Breast epithelium (tissue), 4 donors: Measurements from ENCODE around the gene ASMTL. TPM values are rescaled to one million over a fixed set of nuclear protein-coding genes. Genes with fewer than 3 reads are reported as not detected.
"Not testable (repeated sequence)": the region's sequence is repeated elsewhere in the genome, so short reads cannot be mapped to it uniquely, and the experiment has no call there.

ENCODE experiments used
- DNase-seq, 2 donors: peaks; one replicate each; pipeline ENCODE4 v3.0.0-alpha.2; 2019; ENCODE audit warnings: low spot score in 2 of 2
- H3K27ac ChIP-seq, 2 donors: fragments of 200-600 bp; sonication (generic) in 1 of 2; one replicate each; pipeline ENCODE4 v1.5.1; 2016 to 2019; ENCODE audit warnings: mild to moderate bottlenecking in 1 of 2
- H3K27me3 ChIP-seq, 2 donors: fragments of 200-600 bp; sonication (generic) in 1 of 2; one replicate each; pipeline versions ENCODE4 v1.5.1 to v1.6.0; 2017 to 2019; ENCODE audit warnings: control low read depth in 1 of 2, mild to moderate bottlenecking in 1 of 2
- H3K36me3 ChIP-seq: fragments of 200-600 bp; one replicate; pipeline ENCODE4 v1.5.1; 2019
- H3K4me1 ChIP-seq, 2 donors: fragments of 200-600 bp; sonication (generic); one replicate each; pipeline ENCODE4 v1.5.1; 2016 to 2019; ENCODE audit warnings: control low read depth in 1 of 2
- H3K4me3 ChIP-seq, 3 donors: fragments of 200-600 bp; sonication (generic); 1 replicate in 2 of 3; 2 replicates in 1 of 3; pipeline ENCODE4 v1.5.1; 2016 to 2019; ENCODE audit warnings: mild to moderate bottlenecking in 3 of 3, moderate library complexity in 2 of 3
- H3K9me3 ChIP-seq, 2 donors: fragments of 200-600 bp; sonication (generic) in 1 of 2; one replicate each; pipeline ENCODE4 v1.5.1; 2016 to 2019; ENCODE audit warnings: control low read depth in 1 of 2
- POLR2A ChIP-seq: fragments of 450-650 bp; IDR thresholded peaks from one replicate; pipeline ENCODE4 v1.6.1; 2016; ENCODE audit warnings: antibody characterized with exemption, mild to moderate bottlenecking, moderate library complexity
- POLR2AphosphoS5 ChIP-seq, 3 donors: sonication (generic); formaldehyde crosslinking; IDR thresholded peaks; one replicate each; pipeline ENCODE4 v1.6.1; 2017; ENCODE audit warnings: antibody characterized with exemption in 3 of 3
- intact Hi-C: fragments of 100-400 bp; cut with DNase I; formaldehyde crosslinking; loops from one replicate; pipeline ENCODE4 v1.15.1; 2023; ENCODE audit warnings: low total_unique reads
- total RNA-seq, 3 donors: library from RNA; depleted of rRNA; stranded (reverse); fragments of >200 nt; gene quantifications; one replicate each; pipeline ENCODE4 v1.1.0, GENCODE V29; 2016
- TF ChIP-seq, protein P1 (sequence below), 3 donors: fragments of 450-650 bp; IDR thresholded peaks; one replicate each; pipeline ENCODE4 v1.5.1; 2016 to 2017; ENCODE audit warnings: antibody characterized with exemption in 3 of 3, mild to moderate bottlenecking in 3 of 3, moderate library complexity in 3 of 3

ASMTL gene
- total RNA-seq, 3 donors from 2014 or later = 22.8 to 29.1 (median 28.2) TPM

DNA sequence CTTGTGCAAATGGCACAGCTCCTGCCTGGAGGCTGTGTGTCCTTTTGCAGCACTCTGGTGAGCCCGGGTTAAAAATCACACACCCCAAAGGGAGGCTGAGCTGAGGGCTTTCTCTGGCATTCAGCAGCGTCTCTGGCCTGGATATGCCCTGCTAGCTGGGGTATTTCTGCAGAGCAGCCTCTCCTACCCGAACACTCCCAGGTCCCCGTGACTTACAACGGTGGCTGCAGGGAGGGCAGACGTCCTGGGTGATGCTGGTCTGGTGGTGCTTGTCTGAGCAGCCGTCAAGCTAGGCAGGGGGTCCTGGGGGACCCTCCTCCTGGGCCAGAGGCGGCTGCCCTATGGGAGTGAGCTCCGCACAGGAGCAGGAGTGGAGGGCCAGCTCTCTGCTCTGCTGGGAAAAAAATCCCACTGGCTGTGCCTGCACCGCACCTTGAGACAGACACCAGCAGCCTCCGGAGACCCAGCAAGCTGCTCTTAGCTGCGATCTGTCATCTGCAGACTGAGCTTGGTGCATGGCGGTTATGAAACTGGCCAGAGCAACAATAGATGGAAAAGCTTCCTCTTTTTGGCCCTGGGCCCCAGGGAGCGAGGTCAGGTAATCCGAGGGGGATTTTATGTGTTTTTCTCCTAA, 41.3 kb upstream of the ASMTL start:
- TF ChIP-seq POLR2AphosphoS5 (IDR thresholded peaks at IDR 0.05) (no peak), POLR2A (no peak)
- Histone ChIP-seq H3K4me3 (no peak overlapping the region), H3K27ac (no peak overlapping the region), H3K27me3 (no peaks in the 10 kb centered on the region), H3K9me3 (peaks cover 8 to 9% of the 10 kb centered on the region in 2 donors), H3K4me1 (no peaks in the 10 kb centered on the region), H3K36me3 (no peaks in the 10 kb centered on the region)
- intact Hi-C loops = no loop called here
- no peak for DNase-seq

DNA sequence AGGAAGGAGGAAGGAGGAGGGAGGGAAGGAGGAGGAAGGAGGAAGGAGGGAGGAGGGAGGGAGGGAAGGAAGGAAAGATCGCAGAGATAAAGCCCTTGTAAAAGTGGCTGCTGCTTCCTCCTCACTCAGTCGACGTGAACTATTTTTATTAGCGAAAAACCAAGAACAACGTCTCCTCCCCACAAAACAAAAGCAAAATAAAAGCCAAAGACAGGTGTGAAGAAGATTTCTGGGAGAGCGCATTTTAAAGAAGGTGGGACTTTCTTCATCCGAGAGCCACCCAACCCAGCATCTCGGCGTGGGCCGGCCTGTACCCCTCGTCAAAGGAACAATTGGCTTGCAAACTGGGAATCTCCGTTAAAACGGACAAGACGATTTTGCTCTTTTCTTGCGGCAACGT, 40.7 kb upstream of the ASMTL start:
- Histone ChIP-seq H3K27ac (no peak overlapping the region), H3K4me1 (no peaks in the 10 kb centered on the region), H3K4me3 (no peak overlapping the region), H3K36me3 (no peaks in the 10 kb centered on the region), H3K27me3 (no peaks in the 10 kb centered on the region), H3K9me3 (peaks cover 8 to 9% of the 10 kb centered on the region in 2 donors)
- TF ChIP-seq POLR2AphosphoS5 (IDR thresholded peaks at IDR 0.05) (no peak), POLR2A (no peak)
- TF ChIP-seq, protein P1, sequence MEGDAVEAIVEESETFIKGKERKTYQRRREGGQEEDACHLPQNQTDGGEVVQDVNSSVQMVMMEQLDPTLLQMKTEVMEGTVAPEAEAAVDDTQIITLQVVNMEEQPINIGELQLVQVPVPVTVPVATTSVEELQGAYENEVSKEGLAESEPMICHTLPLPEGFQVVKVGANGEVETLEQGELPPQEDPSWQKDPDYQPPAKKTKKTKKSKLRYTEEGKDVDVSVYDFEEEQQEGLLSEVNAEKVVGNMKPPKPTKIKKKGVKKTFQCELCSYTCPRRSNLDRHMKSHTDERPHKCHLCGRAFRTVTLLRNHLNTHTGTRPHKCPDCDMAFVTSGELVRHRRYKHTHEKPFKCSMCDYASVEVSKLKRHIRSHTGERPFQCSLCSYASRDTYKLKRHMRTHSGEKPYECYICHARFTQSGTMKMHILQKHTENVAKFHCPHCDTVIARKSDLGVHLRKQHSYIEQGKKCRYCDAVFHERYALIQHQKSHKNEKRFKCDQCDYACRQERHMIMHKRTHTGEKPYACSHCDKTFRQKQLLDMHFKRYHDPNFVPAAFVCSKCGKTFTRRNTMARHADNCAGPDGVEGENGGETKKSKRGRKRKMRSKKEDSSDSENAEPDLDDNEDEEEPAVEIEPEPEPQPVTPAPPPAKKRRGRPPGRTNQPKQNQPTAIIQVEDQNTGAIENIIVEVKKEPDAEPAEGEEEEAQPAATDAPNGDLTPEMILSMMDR (IDR thresholded peaks at IDR 0.05) = no peak
- no peak for DNase-seq
- intact Hi-C loops = no loop called here

DNA sequence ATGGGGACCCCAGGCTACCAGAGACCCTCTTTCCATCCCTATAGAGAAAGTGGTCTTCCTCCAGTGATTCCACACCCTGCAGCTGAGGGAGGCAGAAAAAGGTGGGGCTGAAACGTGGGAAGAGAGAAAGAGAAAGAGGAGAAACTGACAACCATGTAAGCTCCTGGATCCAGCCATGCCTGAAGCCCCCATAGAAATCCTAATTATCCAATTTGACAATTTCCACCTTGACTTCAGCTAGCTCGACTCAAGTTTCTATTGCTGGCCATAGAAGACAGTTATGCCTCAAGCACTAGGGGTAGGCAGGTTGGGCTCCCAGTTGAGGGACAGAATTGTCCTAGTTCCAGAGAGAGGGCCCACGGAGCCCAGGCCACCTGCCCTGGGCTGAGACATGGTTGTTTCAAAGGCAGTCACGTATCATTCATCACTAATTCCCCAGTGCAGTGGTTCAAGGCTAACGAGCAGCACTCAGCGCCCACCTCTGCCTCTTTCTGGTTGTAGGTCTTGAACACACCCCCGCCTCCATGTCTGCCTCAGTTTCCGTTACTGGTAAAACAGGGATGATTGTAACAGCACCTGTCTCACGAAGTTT, 39.8 kb upstream of the ASMTL start:
- TF ChIP-seq POLR2AphosphoS5 (IDR thresholded peaks at IDR 0.05) (no peak), POLR2A (no peak)
- TF ChIP-seq, protein P1 (IDR thresholded peaks at IDR 0.05) = no peak
- intact Hi-C loops = no loop called here
- Histone ChIP-seq H3K27ac (no peak overlapping the region), H3K4me1 (no peaks in the 10 kb centered on the region), H3K4me3 (no peak overlapping the region), H3K9me3 (peaks cover 8 to 9% of the 10 kb centered on the region in 2 donors), H3K27me3 (peaks cover 0 to 1% of the 10 kb centered on the region in 2 donors), H3K36me3 (no peaks in the 10 kb centered on the region)
- no peak for DNase-seq

DNA sequence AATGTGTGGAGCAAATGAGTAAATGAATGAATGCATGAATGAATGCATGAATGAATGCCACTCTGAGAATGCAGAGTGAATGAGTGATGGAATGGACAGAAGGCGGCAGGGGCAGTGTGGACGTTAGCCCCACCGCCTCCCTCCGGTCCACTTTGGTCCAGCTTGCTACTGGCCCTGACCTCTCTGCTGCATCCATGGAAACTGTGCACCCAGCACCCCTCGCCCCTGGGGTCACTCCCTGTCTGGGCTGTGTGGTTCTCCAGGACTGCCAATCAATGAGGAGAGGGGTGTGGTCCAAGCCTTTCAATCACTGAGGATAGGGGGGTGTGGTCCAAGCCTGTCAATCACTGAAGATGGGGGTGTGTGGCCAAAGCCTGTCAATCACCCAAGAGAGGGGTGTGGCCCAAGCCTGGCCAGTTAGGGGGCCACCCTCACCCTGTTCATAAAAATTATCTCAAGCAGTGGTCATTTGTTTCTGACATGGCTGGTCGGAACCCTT, 39.2 kb upstream of the ASMTL start:
- no peak for DNase-seq

DNA sequence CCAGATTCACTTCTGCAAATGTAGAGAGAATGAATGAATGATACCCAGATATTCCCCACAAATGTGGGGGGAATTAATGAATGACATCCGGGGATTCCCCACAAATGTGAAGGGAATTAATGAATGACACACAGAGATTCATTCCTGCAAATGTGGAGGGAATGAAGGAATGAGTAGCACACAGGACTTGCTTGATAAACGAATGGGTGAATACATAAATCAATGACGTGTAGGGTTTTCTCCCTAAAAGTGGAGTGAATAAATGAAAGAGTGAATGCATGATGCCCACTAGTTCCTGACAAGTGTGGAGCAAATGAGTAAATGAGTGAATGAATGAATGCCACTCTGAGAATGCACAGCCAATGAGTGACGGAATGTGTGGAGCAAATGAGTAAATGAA, 38.5 kb upstream of the ASMTL start:
- H3K9me3 ChIP-seq, H3K36me3 ChIP-seq, DNase-seq, intact Hi-C loops, H3K27ac ChIP-seq, H3K4me3 ChIP-seq, H3K4me1 ChIP-seq: not testable (repeated sequence)
- peaks cover 0 to 13% of the 10 kb centered on the region in 2 donors for H3K27me3 ChIP-seq

More for the DNA sequence above, 39.2 kb upstream of the ASMTL start:
- no peaks in the 10 kb centered on the region for H3K4me1 ChIP-seq
- H3K27me3 ChIP-seq = peaks cover 0 to 7% of the 10 kb centered on the region in 2 donors
- no peaks in the 10 kb centered on the region for H3K36me3 ChIP-seq
- H3K9me3 ChIP-seq = peaks cover 8 to 9% of the 10 kb centered on the region in 2 donors
- no peak for TF ChIP-seq POLR2AphosphoS5 (IDR thresholded peaks at IDR 0.05)
- no peak for TF ChIP-seq POLR2A
- TF ChIP-seq, protein P1 (IDR thresholded peaks at IDR 0.05) = no peak
- no peak overlapping the region for H3K4me3 ChIP-seq
- no peak overlapping the region for H3K27ac ChIP-seq
- intact Hi-C loops = no loop called here

DNA sequence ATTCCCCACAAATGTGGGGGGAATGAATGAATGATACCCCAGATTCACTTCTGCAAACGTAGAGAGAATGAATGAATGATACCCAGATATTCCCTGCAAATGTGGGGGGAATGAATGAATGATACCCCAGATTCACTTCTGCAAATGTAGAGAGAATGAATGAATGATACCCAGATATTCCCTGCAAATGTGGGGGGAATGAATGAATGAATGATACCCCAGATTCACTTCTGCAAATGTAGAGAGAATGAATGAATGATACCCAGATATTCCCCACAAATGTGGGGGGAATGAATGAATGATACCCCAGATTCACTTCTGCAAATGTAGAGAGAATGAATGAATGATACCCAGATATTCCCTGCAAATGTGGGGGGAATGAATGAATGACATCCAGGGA, 38.0 kb upstream of the ASMTL start:
- H3K4me3 ChIP-seq, H3K9me3 ChIP-seq, H3K4me1 ChIP-seq, H3K27ac ChIP-seq, intact Hi-C loops, DNase-seq, H3K36me3 ChIP-seq: not testable (repeated sequence)
- peaks cover 0 to 13% of the 10 kb centered on the region in 2 donors for H3K27me3 ChIP-seq

DNA sequence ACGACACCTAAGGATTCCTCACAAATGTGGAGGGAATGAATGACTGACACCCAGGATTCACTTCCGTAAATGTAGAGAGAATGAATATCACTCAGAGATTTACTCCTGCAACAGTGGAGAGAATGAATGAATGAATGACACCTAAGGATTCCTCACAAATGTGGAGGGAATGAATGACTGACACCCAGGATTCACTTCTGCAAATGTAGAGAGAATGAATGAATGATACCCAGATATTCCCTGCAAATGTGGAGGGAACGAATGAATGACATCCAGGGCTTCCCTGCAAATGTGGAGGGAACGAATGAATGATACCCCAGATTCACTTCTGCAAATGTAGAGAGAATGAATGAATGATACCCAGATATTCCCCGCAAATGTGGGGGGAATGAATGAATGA, 36.6 kb upstream of the ASMTL start:
- H3K4me3 ChIP-seq, H3K36me3 ChIP-seq, H3K4me1 ChIP-seq, DNase-seq, H3K27ac ChIP-seq, intact Hi-C loops, H3K9me3 ChIP-seq: not testable (repeated sequence)
- peaks cover 0 to 13% of the 10 kb centered on the region in 2 donors for H3K27me3 ChIP-seq
